Naive B cell (primary cell): ENCODE measurements around the gene WDR54. TPM values are rescaled to one million over a fixed set of nuclear protein-coding genes. Genes with fewer than 3 reads are reported as not detected.
"Not testable (repeated sequence)": the region's sequence is repeated elsewhere in the genome, so short reads cannot be mapped to it uniquely, and the experiment has no call there.

Experiments used
- ATAC-seq, 2 donors: fragments of 150-1000 bp; cut with Tn5 transposase; 2 replicates each; pipeline ENCODE4 v1.10.0; 2021; ENCODE audit warnings: low read depth in 2 of 2, mild to moderate bottlenecking in 2 of 2, moderate library complexity in 2 of 2
- DNase-seq: peaks from one replicate; pipeline ENCODE4 v3.0.0; 2022
- H3K27ac Mint-ChIP-seq, 6 donors: one replicate each; pipeline ENCODE4 v1.8.0; 2020 to 2022; ENCODE audit warnings: mild to moderate bottlenecking in 6 of 6, mixed read lengths in 6 of 6, moderate library complexity in 5 of 6, inconsistent platforms in 2 of 6
- H3K27me3 Mint-ChIP-seq, 3 donors: one replicate each; pipeline ENCODE4 v1.8.0; 2021 to 2022; ENCODE audit warnings: mixed read lengths in 3 of 3, mild to moderate bottlenecking in 1 of 3
- H3K36me3 Mint-ChIP-seq, 2 donors: one replicate each; pipeline ENCODE4 v1.8.0; 2020 to 2022; ENCODE audit warnings: mixed read lengths in 2 of 2, inconsistent platforms in 1 of 2, mild to moderate bottlenecking in 1 of 2
- H3K4me1 Mint-ChIP-seq, 3 donors: one replicate each; pipeline ENCODE4 v1.8.0; 2020 to 2022; ENCODE audit warnings: mixed read lengths in 3 of 3, inconsistent platforms in 1 of 3, mild to moderate bottlenecking in 1 of 3, moderate library complexity in 1 of 3
- H3K4me3 Mint-ChIP-seq, 8 donors: one replicate each; pipeline ENCODE4 v1.8.0; 2020 to 2022; ENCODE audit warnings: mild to moderate bottlenecking in 8 of 8, mixed read lengths in 8 of 8, moderate library complexity in 8 of 8, inconsistent platforms in 2 of 8
- H3K9me3 Mint-ChIP-seq, 7 donors: one replicate each; pipeline ENCODE4 v1.8.0; 2020 to 2022; ENCODE audit warnings: mixed read lengths in 7 of 7, mild to moderate bottlenecking in 5 of 7, inconsistent platforms in 2 of 7, moderate library complexity in 1 of 7
- polyA plus RNA-seq, 6 donors: library from polyadenylated mRNA; unstranded; fragments of 300-500 nt; fragmentation: Illumina TruSeq; gene quantifications; one replicate each; pipeline ENCODE4 v1.2.3, GENCODE V29; 2021; ENCODE audit warnings: low read depth in 6 of 6

Gene WDR54
- polyA plus RNA-seq, 6 donors from 2014 or later = 40.8 to 79.4 (median 47.8) TPM

GRCh38 chr2:74457549-74458131 lies 36.1 kb downstream of the WDR54 start:
- Mint-ChIP-seq H3K4me1 (peaks cover 47 to 65% (median 58%) of the 10 kb centered on the region in 3 donors), H3K9me3 (peaks cover 0 to 1% (median 0%) of the 10 kb centered on the region in 7 donors), H3K27ac (peak overlapping the region; percentile 98 to 100 (median 100))

GRCh38 chr2:74458132-74458937 lies 36.8 kb downstream of the WDR54 start, which contains the start of gene WBP1:
Gene WBP1 (plus strand): TSS chr2:74458438. CDS start chr2:74458603, 165 bp downstream.
- H3K36me3 Mint-ChIP-seq = no peaks in the 10 kb centered on the region
- H3K27me3 Mint-ChIP-seq = no peaks in the 10 kb centered on the region
- DNase-seq (peak; percentile 99), ATAC-seq (peak; percentile 77 to 79)
- peaks cover 0 to 1% (median 0%) of the 10 kb centered on the region in 7 donors for H3K9me3 Mint-ChIP-seq
- H3K4me1 Mint-ChIP-seq = peaks cover 51 to 72% (median 64%) of the 10 kb centered on the region in 3 donors
- H3K4me3 Mint-ChIP-seq = peak within 1 kb of the TSS; percentile 94 to 100 (median 99)
- peak within 1 kb of the TSS; percentile 98 to 100 (median 100) for H3K27ac Mint-ChIP-seq

More at GRCh38 chr2:74457549-74458131, 36.1 kb downstream of the WDR54 start:
- Mint-ChIP-seq H3K36me3 (no peaks in the 10 kb centered on the region), H3K4me3 (peak overlapping the region; percentile 94 to 100 (median 99)), H3K27me3 (no peaks in the 10 kb centered on the region)
- peak; percentile 86 for DNase-seq
- peak; percentile 58 to 60 for ATAC-seq

GRCh38 chr2:74458938-74459363 lies 37.4 kb downstream of the WDR54 start:
- H3K4me3 Mint-ChIP-seq = peak overlapping the region; percentile 94 to 100 (median 99)
- no peaks in the 10 kb centered on the region for H3K27me3 Mint-ChIP-seq
- no peaks in the 10 kb centered on the region for H3K36me3 Mint-ChIP-seq
- ATAC-seq = no peak
- H3K27ac Mint-ChIP-seq = peak overlapping the region; percentile 74 to 100 (median 100)
- DNase-seq = no peak
- H3K9me3 Mint-ChIP-seq = peaks cover 0 to 1% (median 0%) of the 10 kb centered on the region in 7 donors
- H3K4me1 Mint-ChIP-seq = peaks cover 51 to 75% (median 70%) of the 10 kb centered on the region in 3 donors

- Mint-ChIP-seq H3K4me3 (peak overlapping the region; percentile 94 to 100 (median 99)), H3K4me1 (peaks cover 47 to 77% (median 72%) of the 10 kb centered on the region in 3 donors), H3K27ac (peak overlapping the region in 3 of 6 donors; percentile 83 to 100 (median 99))
- not testable (repeated sequence) for H3K9me3 Mint-ChIP-seq, DNase-seq, H3K27me3 Mint-ChIP-seq, ATAC-seq, H3K36me3 Mint-ChIP-seq
These were observed 38.1 kb downstream of the WDR54 start for GRCh38 chr2:74459503-74460118.

GRCh38 chr2:74460187-74460586 lies 38.7 kb downstream of the WDR54 start:
- ATAC-seq, H3K9me3 Mint-ChIP-seq, DNase-seq, H3K36me3 Mint-ChIP-seq, H3K27me3 Mint-ChIP-seq: not testable (repeated sequence)
- Mint-ChIP-seq H3K4me3 (peak overlapping the region in 7 of 8 donors; percentile 53 to 100 (median 98)), H3K27ac (peak overlapping the region in 1 of 6 donors; percentile 99), H3K4me1 (peaks cover 42 to 72% (median 66%) of the 10 kb centered on the region in 3 donors)

- no peak for ATAC-seq
- H3K36me3 Mint-ChIP-seq = no peaks in the 10 kb centered on the region
- H3K9me3 Mint-ChIP-seq = peaks cover 0 to 1% (median 0%) of the 10 kb centered on the region in 7 donors
- H3K4me1 Mint-ChIP-seq = peaks cover 35 to 66% (median 60%) of the 10 kb centered on the region in 3 donors
- H3K4me3 Mint-ChIP-seq = peak overlapping the region in 3 of 8 donors; percentile 57 to 94 (median 60)
- H3K27me3 Mint-ChIP-seq = no peaks in the 10 kb centered on the region
- peak overlapping the region in 3 of 6 donors; percentile 6 to 59 (median 54) for H3K27ac Mint-ChIP-seq
- DNase-seq = no peak
These were observed 39.9 kb downstream of the WDR54 start for GRCh38 chr2:74461187-74462053.

- ATAC-seq (no peak), DNase-seq (no peak)
- peaks cover 0 to 1% (median 0%) of the 10 kb centered on the region in 7 donors for H3K9me3 Mint-ChIP-seq
- peak overlapping the region in 4 of 6 donors; percentile 34 to 59 (median 49) for H3K27ac Mint-ChIP-seq
- peaks cover 27 to 58% (median 52%) of the 10 kb centered on the region in 3 donors for H3K4me1 Mint-ChIP-seq
- H3K36me3 Mint-ChIP-seq = no peaks in the 10 kb centered on the region
- peak overlapping the region in 4 of 8 donors; percentile 49 to 89 (median 76) for H3K4me3 Mint-ChIP-seq
- H3K27me3 Mint-ChIP-seq = no peaks in the 10 kb centered on the region
These were observed 40.7 kb downstream of the WDR54 start for GRCh38 chr2:74462054-74462785.

GRCh38 chr2:74462786-74463105 lies 41.2 kb downstream of the WDR54 start:
- Mint-ChIP-seq H3K27ac (peak overlapping the region in 3 of 6 donors; percentile 19 to 44 (median 34)), H3K27me3 (no peaks in the 10 kb centered on the region), H3K4me3 (peak overlapping the region; percentile 40 to 89 (median 51)), H3K9me3 (no peaks in the 10 kb centered on the region), H3K4me1 (peaks cover 26 to 53% (median 48%) of the 10 kb centered on the region in 3 donors), H3K36me3 (no peaks in the 10 kb centered on the region)
- no peak for ATAC-seq
- DNase-seq = no peak

GRCh38 chr2:74464406-74464805 lies 42.9 kb downstream of the WDR54 start:
- Mint-ChIP-seq H3K9me3 (no peaks in the 10 kb centered on the region), H3K27ac (peak overlapping the region in 5 of 6 donors; percentile 36 to 98 (median 75)), H3K4me1 (peaks cover 19 to 41% (median 38%) of the 10 kb centered on the region in 3 donors), H3K36me3 (no peaks in the 10 kb centered on the region), H3K27me3 (no peaks in the 10 kb centered on the region), H3K4me3 (peak overlapping the region; percentile 83 to 99 (median 98))
- DNase-seq (no peak), ATAC-seq (no peak)

GRCh38 chr2:74470742-74471141 lies 49.2 kb downstream of the WDR54 start:
- DNase-seq, ATAC-seq, H3K27me3 Mint-ChIP-seq, H3K9me3 Mint-ChIP-seq: not testable (repeated sequence)
- peak overlapping the region in 5 of 6 donors; percentile 20 to 85 (median 54) for H3K27ac Mint-ChIP-seq
- H3K4me1 Mint-ChIP-seq = peaks cover 21 to 28% (median 22%) of the 10 kb centered on the region in 3 donors
- peaks cover 0 to 17% of the 10 kb centered on the region in 2 donors for H3K36me3 Mint-ChIP-seq
- peak overlapping the region; percentile 47 to 92 (median 68) for H3K4me3 Mint-ChIP-seq

GRCh38 chr2:74471332-74472065 lies 50.0 kb downstream of the WDR54 start:
- H3K4me3 Mint-ChIP-seq = peak overlapping the region; percentile 92 to 98 (median 97)

More at GRCh38 chr2:74471332-74472065, 50.0 kb downstream of the WDR54 start:
- ATAC-seq (no peak), DNase-seq (no peak)
- Mint-ChIP-seq H3K36me3 (peaks cover 0 to 17% of the 10 kb centered on the region in 2 donors), H3K27ac (peak overlapping the region; percentile 96 to 98 (median 98)), H3K9me3 (no peaks in the 10 kb centered on the region), H3K27me3 (no peaks in the 10 kb centered on the region), H3K4me1 (peaks cover 21 to 27% (median 21%) of the 10 kb centered on the region in 3 donors)
